Osteoblast (primary cell): ENCODE measurements around the gene ZNF526. TPM values are rescaled to one million over a fixed set of nuclear protein-coding genes. Genes with fewer than 3 reads are reported as not detected.

ENCODE experiments used
- DNase-seq: peaks from one replicate; pipeline ENCODE4 v3.0.0; 2011; ENCODE audit warnings: low spot score, mixed read lengths; ENCODE audit not compliant: insufficient read length; ENCODE audit errors: missing footprints
- H2AFZ ChIP-seq: 2 replicates; pipeline ENCODE4 v1.6.0; 2011; ENCODE audit warnings: mild to moderate bottlenecking, low read length
- H3K27ac ChIP-seq: 2 replicates; pipeline ENCODE4 v1.5.1; 2011; ENCODE audit warnings: mild to moderate bottlenecking, low read depth, low read length, moderate library complexity
- H3K27me3 ChIP-seq: 2 replicates; pipeline ENCODE4 v1.6.0; 2012; ENCODE audit warnings: mild to moderate bottlenecking, control low read depth, inconsistent platforms, low read length, moderate library complexity; ENCODE audit not compliant: insufficient read depth
- H3K36me3 ChIP-seq: 2 replicates; pipeline ENCODE4 v1.5.1; 2011; ENCODE audit warnings: mild to moderate bottlenecking, low read length, control low read depth, moderate library complexity; ENCODE audit not compliant: insufficient read depth
- H3K4me1 ChIP-seq: 2 replicates; pipeline ENCODE4 v1.5.1; 2011; ENCODE audit warnings: mild to moderate bottlenecking, low read length, control low read depth, moderate library complexity; ENCODE audit not compliant: insufficient read depth
- H3K4me2 ChIP-seq: 2 replicates; pipeline ENCODE4 v1.6.0; 2011; ENCODE audit warnings: mild to moderate bottlenecking, low read length; ENCODE audit not compliant: insufficient read depth
- H3K4me3 ChIP-seq: fragments of 200-600 bp; sonication (generic); 3 replicates; pipeline ENCODE4 v1.5.1; 2012; ENCODE audit warnings: mild to moderate bottlenecking, low read length, inconsistent platforms; ENCODE audit not compliant: insufficient read depth
- H3K79me2 ChIP-seq: 2 replicates; pipeline ENCODE4 v1.6.0; 2012; ENCODE audit warnings: mild to moderate bottlenecking, low read length, control low read depth, inconsistent platforms; ENCODE audit not compliant: insufficient read depth
- H3K9me3 ChIP-seq: 2 replicates; pipeline ENCODE4 v1.5.1; 2011; ENCODE audit warnings: low read depth, low read length, control low read depth
- H4K20me1 ChIP-seq: 2 replicates; pipeline ENCODE4 v1.6.0; 2012; ENCODE audit warnings: mild to moderate bottlenecking, low read length, control low read depth; ENCODE audit not compliant: insufficient read depth
- CTCF ChIP-seq: IDR thresholded peaks from 2 replicates; pipeline ENCODE4 v1.5.1; 2011; ENCODE audit warnings: mild to moderate bottlenecking, low read depth, low read length, moderate library complexity; ENCODE audit errors: extremely low read depth
- total RNA-seq: library from RNA; depleted of rRNA; stranded (reverse); fragments of >200 nt; gene quantifications from 2 replicates; pipeline ENCODE4 v1.2.3, GENCODE V29; 2012

Gene ZNF526
- total RNA-seq, 1 donor, result 11.9 TPM

- peaks cover 43% of the 10 kb centered on the region for H3K4me1 ChIP-seq
- H2AFZ ChIP-seq, result no peak overlapping the region
- H3K4me3 ChIP-seq, result no peak overlapping the region
- peaks cover 48% of the 10 kb centered on the region for H4K20me1 ChIP-seq
- no peaks in the 10 kb centered on the region for H3K27me3 ChIP-seq
- H3K4me2 ChIP-seq, result no peak overlapping the region
- peaks cover 88% of the 10 kb centered on the region for H3K79me2 ChIP-seq
- TF ChIP-seq CTCF, result no peak
- H3K36me3 ChIP-seq, result peaks cover 33% of the 10 kb centered on the region
- H3K9me3 ChIP-seq, result no peaks in the 10 kb centered on the region
- no peak overlapping the region for H3K27ac ChIP-seq
- no peak for DNase-seq
These were observed 53.4 kb downstream of the ZNF526 start for GRCh38 chr19:42273407-42274064.

- Histone ChIP-seq H3K36me3 (peaks cover 33% of the 10 kb centered on the region), H3K4me1 (peaks cover 49% of the 10 kb centered on the region), H3K4me2 (no peak overlapping the region), H4K20me1 (peaks cover 50% of the 10 kb centered on the region), H2AFZ (no peak overlapping the region), H3K9me3 (no peaks in the 10 kb centered on the region), H3K79me2 (peaks cover 94% of the 10 kb centered on the region), H3K27me3 (no peaks in the 10 kb centered on the region), H3K4me3 (no peak overlapping the region), H3K27ac (no peak overlapping the region)
- DNase-seq, result no peak
- no peak for TF ChIP-seq CTCF
These were observed 54.1 kb downstream of the ZNF526 start for GRCh38 chr19:42274065-42274682.

- Histone ChIP-seq H3K79me2 (peaks cover 93% of the 10 kb centered on the region), H3K9me3 (no peaks in the 10 kb centered on the region), H2AFZ (no peak overlapping the region), H3K4me3 (peak overlapping the region; percentile 29), H3K27me3 (no peaks in the 10 kb centered on the region), H3K4me2 (no peak overlapping the region), H4K20me1 (peaks cover 55% of the 10 kb centered on the region), H3K27ac (no peak overlapping the region), H3K36me3 (peaks cover 33% of the 10 kb centered on the region), H3K4me1 (peaks cover 52% of the 10 kb centered on the region)
- no peak for TF ChIP-seq CTCF
- DNase-seq, result no peak
These were observed 55.0 kb downstream of the ZNF526 start for GRCh38 chr19:42275103-42275502.

- Histone ChIP-seq H3K4me1 (peaks cover 51% of the 10 kb centered on the region), H3K27me3 (no peaks in the 10 kb centered on the region), H3K4me3 (no peak overlapping the region), H3K27ac (no peak overlapping the region), H3K9me3 (no peaks in the 10 kb centered on the region), H3K36me3 (peaks cover 33% of the 10 kb centered on the region), H3K79me2 (peaks cover 93% of the 10 kb centered on the region), H2AFZ (no peak overlapping the region), H4K20me1 (peaks cover 55% of the 10 kb centered on the region), H3K4me2 (no peak overlapping the region)
- DNase-seq, result no peak
- TF ChIP-seq CTCF, result no peak
These were observed 55.4 kb downstream of the ZNF526 start for GRCh38 chr19:42275517-42275916.
